GM21723 (cell line): ENCODE results near the gene GSTT2B.
"Not testable (repeated sequence)": the region's sequence is repeated elsewhere in the genome, so short reads cannot be mapped to it uniquely, and the experiment has no call there.

Experiments used
- ATAC-seq: cut with Tn5 transposase; IDR thresholded peaks from one replicate; pipeline ENCODE4 v1.9.1; 2021; ENCODE audit warnings: mild to moderate bottlenecking, moderate library complexity; ENCODE audit not compliant: unreplicated experiment

The GSTT2B gene

GRCh38 chr22:23907423-23907822 is 53.6 kb downstream of the GSTT2B start:
- not testable (repeated sequence) for ATAC-seq
